ENCODE results near the gene TBC1D22A.

GRCh38 chr22:47219789-47220188 is 457.3 kb downstream of the TBC1D22A start:
- TF ChIP-seq POLR2A (IDR thresholded peaks at IDR 0.05) = no peak
- TF ChIP-seq CTCF (IDR thresholded peaks at IDR 0.05) = no peak

Measured in ovary (tissue), 3 donors.